ENCODE measurements around the gene BTN3A1.

BTN3A1 gene

DNA sequence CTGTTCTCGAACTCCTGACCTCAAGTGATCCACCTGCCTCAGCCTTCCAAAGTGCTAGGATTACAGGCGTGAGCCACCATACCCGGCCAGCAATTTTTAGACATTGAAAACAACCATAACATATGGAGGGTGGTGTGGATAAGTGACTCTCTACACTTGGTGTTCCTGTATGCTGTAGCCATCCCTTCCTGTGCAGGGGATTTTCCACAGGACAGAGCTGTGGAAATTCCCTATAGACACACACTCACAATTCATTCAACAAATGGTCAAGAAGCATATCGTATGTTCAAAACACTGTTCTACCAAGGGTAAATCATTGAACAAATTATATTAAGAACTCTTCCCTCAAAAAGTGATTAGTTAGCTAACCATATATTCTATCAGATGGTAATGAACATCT, 61.9 kb downstream of the BTN3A1 start:
- TF ChIP-seq EZH2phosphoT487 (IDR thresholded peaks at IDR 0.05; ENCODE audit: low read depth): no peak
- TF ChIP-seq, protein P1, sequence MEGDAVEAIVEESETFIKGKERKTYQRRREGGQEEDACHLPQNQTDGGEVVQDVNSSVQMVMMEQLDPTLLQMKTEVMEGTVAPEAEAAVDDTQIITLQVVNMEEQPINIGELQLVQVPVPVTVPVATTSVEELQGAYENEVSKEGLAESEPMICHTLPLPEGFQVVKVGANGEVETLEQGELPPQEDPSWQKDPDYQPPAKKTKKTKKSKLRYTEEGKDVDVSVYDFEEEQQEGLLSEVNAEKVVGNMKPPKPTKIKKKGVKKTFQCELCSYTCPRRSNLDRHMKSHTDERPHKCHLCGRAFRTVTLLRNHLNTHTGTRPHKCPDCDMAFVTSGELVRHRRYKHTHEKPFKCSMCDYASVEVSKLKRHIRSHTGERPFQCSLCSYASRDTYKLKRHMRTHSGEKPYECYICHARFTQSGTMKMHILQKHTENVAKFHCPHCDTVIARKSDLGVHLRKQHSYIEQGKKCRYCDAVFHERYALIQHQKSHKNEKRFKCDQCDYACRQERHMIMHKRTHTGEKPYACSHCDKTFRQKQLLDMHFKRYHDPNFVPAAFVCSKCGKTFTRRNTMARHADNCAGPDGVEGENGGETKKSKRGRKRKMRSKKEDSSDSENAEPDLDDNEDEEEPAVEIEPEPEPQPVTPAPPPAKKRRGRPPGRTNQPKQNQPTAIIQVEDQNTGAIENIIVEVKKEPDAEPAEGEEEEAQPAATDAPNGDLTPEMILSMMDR (IDR thresholded peaks at IDR 0.05; ENCODE audit: low read depth, low read length): no peak
- Histone ChIP-seq H4K20me1 (ENCODE audit: insufficient read depth, low read length) (no peaks in the 10 kb centered on the region), H2AFZ (ENCODE audit: low read depth, low read length) (no peak overlapping the region), H3K27me3 (ENCODE audit: low read depth, low read length) (no peaks in the 10 kb centered on the region), H3K4me1 (ENCODE audit: low read length) (peaks cover 6% of the 10 kb centered on the region), H3K9ac (ENCODE audit: low read length) (no peak overlapping the region), H3K36me3 (replicated peaks; ENCODE audit: low read depth, low read length) (peaks cover 14% of the 10 kb centered on the region), H3K4me3 (ENCODE audit: low read length) (no peak overlapping the region), H3K4me2 (ENCODE audit: low read length) (no peak overlapping the region), H3K9me3 (ENCODE audit: insufficient read depth, low read length) (no peaks in the 10 kb centered on the region), H3K79me2 (ENCODE audit: low read length) (peaks cover 4% of the 10 kb centered on the region; the same call in 1 of the 2 replicates), H3K27ac (ENCODE audit: low read length) (no peak overlapping the region)

DNA sequence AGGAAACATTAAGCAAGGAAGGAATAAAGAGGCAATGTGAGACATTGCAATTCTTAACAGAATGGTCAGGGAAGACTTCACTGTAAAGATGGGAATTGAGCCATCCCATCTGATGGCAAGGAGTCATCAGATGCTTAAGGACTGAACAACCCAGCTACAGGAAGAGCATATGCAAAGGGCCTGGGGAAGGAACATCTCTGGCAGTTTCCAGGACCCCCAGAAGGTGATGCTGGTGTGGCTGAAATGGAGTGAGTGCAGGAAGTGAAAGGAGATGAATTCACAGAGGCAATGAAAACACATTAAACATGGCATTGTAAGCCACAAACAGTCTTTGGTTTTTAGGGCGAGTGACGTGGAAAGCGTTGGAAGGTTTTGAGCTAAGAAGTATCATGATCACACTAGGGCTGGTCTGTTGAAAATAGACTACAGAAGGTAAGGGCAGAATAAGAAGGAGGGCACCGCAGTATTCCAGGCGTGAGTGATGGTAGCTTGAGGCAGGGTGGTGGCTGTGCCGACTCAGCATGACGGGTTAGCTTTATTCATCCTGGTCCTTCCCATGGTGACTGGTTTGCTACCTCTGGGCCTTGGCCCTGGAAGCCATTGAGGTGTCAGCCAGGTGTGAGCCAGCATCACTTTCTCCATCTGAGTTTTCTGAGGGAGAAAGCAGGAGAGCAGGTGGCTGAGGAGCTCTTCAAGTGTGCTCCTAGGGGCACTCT, 62.5 kb downstream of the BTN3A1 start:
- Histone ChIP-seq H3K4me1 (ENCODE audit: low read length) (peaks cover 8% of the 10 kb centered on the region), H3K36me3 (replicated peaks; ENCODE audit: low read depth, low read length) (peaks cover 16% of the 10 kb centered on the region)

More for the DNA sequence above, 62.5 kb downstream of the BTN3A1 start:
- Histone ChIP-seq H3K4me3 (ENCODE audit: low read length) (no peak overlapping the region), H3K9me3 (ENCODE audit: insufficient read depth, low read length) (no peaks in the 10 kb centered on the region), H3K27ac (ENCODE audit: low read length) (no peak overlapping the region), H3K27me3 (ENCODE audit: low read depth, low read length) (no peaks in the 10 kb centered on the region), H3K4me2 (ENCODE audit: low read length) (no peak overlapping the region), H3K9ac (ENCODE audit: low read length) (no peak overlapping the region), H2AFZ (ENCODE audit: low read depth, low read length) (no peak overlapping the region), H4K20me1 (ENCODE audit: insufficient read depth, low read length) (no peaks in the 10 kb centered on the region), H3K79me2 (ENCODE audit: low read length) (no peaks in the 10 kb centered on the region)
- no peak for TF ChIP-seq EZH2phosphoT487 (IDR thresholded peaks at IDR 0.05; ENCODE audit: low read depth)
- TF ChIP-seq, protein P1 (IDR thresholded peaks at IDR 0.05; ENCODE audit: low read depth, low read length): no peak
